ENCODE measurements around the gene H6PD. TPM values are rescaled to one million over a fixed set of nuclear protein-coding genes. Genes with fewer than 3 reads are reported as not detected.
A peak's percentile ranks its signal among the peaks of the same experiment; 100 is the strongest.

The H6PD gene
- total and polyA plus RNA-seq, 2 donors from 2014 or later, result 5.7 to 64.3 TPM

DNA sequence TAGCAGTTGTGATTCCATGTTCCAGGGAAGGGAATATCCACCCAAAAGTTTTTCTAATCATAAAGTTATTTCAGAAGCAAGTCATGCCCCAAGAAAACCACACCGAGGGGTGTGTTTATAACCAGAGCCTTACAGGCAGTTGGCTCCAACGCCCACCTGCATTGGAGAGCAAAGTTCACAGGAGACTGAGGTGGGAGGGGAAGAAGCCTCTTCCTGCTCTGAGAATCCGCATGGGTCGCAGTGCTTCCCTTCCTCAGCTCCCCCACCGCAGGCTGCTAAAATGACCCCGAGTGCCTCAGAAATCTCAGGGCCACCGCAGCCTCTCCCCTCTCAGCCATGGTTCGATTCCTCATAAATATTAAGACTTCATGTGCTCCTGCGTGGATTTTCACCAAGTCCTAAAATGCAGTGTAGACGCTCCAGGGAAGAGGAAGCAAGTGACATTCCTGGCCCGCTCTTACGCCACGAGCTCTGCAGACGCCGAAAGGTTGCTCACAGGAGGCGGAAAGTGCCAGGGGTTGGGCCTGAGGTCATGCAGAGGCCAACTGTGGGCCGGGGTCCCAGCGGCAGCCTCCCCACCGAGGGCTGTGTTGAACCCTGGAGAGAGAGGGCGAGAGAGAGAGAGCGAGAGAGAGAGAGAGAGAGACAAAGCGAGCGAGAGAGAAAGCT is 44.7 kb downstream of the H6PD start:
- intact Hi-C loops (cut with DNase I), result no loop called here
- Histone ChIP-seq H3K9me3 (ENCODE audit: control insufficient read depth in 2 of 3, insufficient read depth in 1 of 3, low read length in 3 of 3) (no peaks in the 10 kb centered on the region), H3K36me3 (ENCODE audit: control insufficient read depth in 2 of 3, insufficient read depth in 3 of 3, low read length in 3 of 3) (no peaks in the 10 kb centered on the region), H3K4me1 (ENCODE audit: control insufficient read depth in 2 of 3, insufficient read depth in 2 of 3, low read depth in 1 of 3, low read length in 3 of 3) (peaks cover 0 to 5% (median 0%) of the 10 kb centered on the region in 3 donors), H3K27ac (ENCODE audit: low read depth in 2 of 2, low read length in 2 of 2) (no peak overlapping the region), H3K27me3 (ENCODE audit: control insufficient read depth, insufficient read depth, low read length) (no peaks in the 10 kb centered on the region), H3K4me3 (ENCODE audit: low read length in 3 of 3) (no peak overlapping the region), H3K9ac (ENCODE audit: low read length in 3 of 3) (no peak overlapping the region)
- FAIRE-seq, result no peak
- TF ChIP-seq, protein P1, sequence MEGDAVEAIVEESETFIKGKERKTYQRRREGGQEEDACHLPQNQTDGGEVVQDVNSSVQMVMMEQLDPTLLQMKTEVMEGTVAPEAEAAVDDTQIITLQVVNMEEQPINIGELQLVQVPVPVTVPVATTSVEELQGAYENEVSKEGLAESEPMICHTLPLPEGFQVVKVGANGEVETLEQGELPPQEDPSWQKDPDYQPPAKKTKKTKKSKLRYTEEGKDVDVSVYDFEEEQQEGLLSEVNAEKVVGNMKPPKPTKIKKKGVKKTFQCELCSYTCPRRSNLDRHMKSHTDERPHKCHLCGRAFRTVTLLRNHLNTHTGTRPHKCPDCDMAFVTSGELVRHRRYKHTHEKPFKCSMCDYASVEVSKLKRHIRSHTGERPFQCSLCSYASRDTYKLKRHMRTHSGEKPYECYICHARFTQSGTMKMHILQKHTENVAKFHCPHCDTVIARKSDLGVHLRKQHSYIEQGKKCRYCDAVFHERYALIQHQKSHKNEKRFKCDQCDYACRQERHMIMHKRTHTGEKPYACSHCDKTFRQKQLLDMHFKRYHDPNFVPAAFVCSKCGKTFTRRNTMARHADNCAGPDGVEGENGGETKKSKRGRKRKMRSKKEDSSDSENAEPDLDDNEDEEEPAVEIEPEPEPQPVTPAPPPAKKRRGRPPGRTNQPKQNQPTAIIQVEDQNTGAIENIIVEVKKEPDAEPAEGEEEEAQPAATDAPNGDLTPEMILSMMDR (IDR thresholded peaks at IDR 0.05; ENCODE audit: borderline replicate concordance, extremely low read depth, insufficient read depth), result no peak
- DNase-seq, result peak in 4 of 5 donors; percentile 49 to 72 (median 57)

- Histone ChIP-seq H3K36me3 (ENCODE audit: control insufficient read depth in 2 of 3, insufficient read depth in 3 of 3, low read length in 3 of 3) (no peaks in the 10 kb centered on the region), H3K9me3 (ENCODE audit: control insufficient read depth in 2 of 3, insufficient read depth in 1 of 3, low read length in 3 of 3) (no peaks in the 10 kb centered on the region), H3K27ac (ENCODE audit: low read depth in 2 of 2, low read length in 2 of 2) (no peak overlapping the region), H3K4me1 (ENCODE audit: control insufficient read depth in 2 of 3, insufficient read depth in 2 of 3, low read depth in 1 of 3, low read length in 3 of 3) (peaks cover 0 to 5% (median 0%) of the 10 kb centered on the region in 3 donors), H3K4me3 (ENCODE audit: low read length in 3 of 3) (no peak overlapping the region), H3K27me3 (ENCODE audit: control insufficient read depth, insufficient read depth, low read length) (no peaks in the 10 kb centered on the region), H3K9ac (ENCODE audit: low read length in 3 of 3) (no peak overlapping the region)
- TF ChIP-seq, protein P1 (IDR thresholded peaks at IDR 0.05; ENCODE audit: borderline replicate concordance, extremely low read depth, insufficient read depth), result no peak
- peak in 2 of 5 donors; percentile 30 to 73 for DNase-seq
- intact Hi-C loops (cut with DNase I), result loop anchor here (10.0 kb wide), 1 partner anchor 175 kb away; no protein-coding TSS in a partner anchor
- FAIRE-seq, result no peak
Measured at GRCh38 chr1:9280015-9280860, 45.7 kb downstream of the H6PD start.

- TF ChIP-seq, protein P1 (IDR thresholded peaks at IDR 0.05; ENCODE audit: borderline replicate concordance, extremely low read depth, insufficient read depth), result no peak
Measured at GRCh38 chr1:9281071-9281827, 46.7 kb downstream of the H6PD start.

More at GRCh38 chr1:9281071-9281827, 46.7 kb downstream of the H6PD start:
- no peak overlapping the region for H3K4me3 ChIP-seq (ENCODE audit: low read length in 3 of 3)
- peak in 1 of 5 donors; percentile 59 for DNase-seq
- H3K27me3 ChIP-seq (ENCODE audit: control insufficient read depth, insufficient read depth, low read length), result no peaks in the 10 kb centered on the region
- H3K9ac ChIP-seq (ENCODE audit: low read length in 3 of 3), result no peak overlapping the region
- no peak overlapping the region for H3K27ac ChIP-seq (ENCODE audit: low read depth in 2 of 2, low read length in 2 of 2)
- H3K4me1 ChIP-seq (ENCODE audit: control insufficient read depth in 2 of 3, insufficient read depth in 2 of 3, low read depth in 1 of 3, low read length in 3 of 3), result peaks cover 0 to 5% (median 0%) of the 10 kb centered on the region in 3 donors
- no peaks in the 10 kb centered on the region for H3K36me3 ChIP-seq (ENCODE audit: control insufficient read depth in 2 of 3, insufficient read depth in 3 of 3, low read length in 3 of 3)
- intact Hi-C loops (cut with DNase I), result loop anchor here (10.0 kb wide), 1 partner anchor 174 kb away; no protein-coding TSS in a partner anchor
- peaks cover 0 to 8% (median 0%) of the 10 kb centered on the region in 3 donors for H3K9me3 ChIP-seq (ENCODE audit: control insufficient read depth in 2 of 3, insufficient read depth in 1 of 3, low read length in 3 of 3)
- no peak for FAIRE-seq
